Stimulated activated naive B cell treated with anti-CD40 and anti-IgM and Interleukin-4, amounts not matched to agents 10 μg/mL and 1 μg/mL and 100 μg/mL, for 72 hours (primary cell): Measurements from ENCODE around the gene CD59.
"Not testable (repeated sequence)": the region's sequence is repeated elsewhere in the genome, so short reads cannot be mapped to it uniquely, and the experiment has no call there.

Experiments used
- ATAC-seq, 2 donors: fragments of 150-1000 bp; cut with Tn5 transposase; replicated peaks; 2 replicates each; pipeline ENCODE4 v1.10.0; 2021; ENCODE audit warnings: moderate library complexity in 1 of 2
- DNase-seq: peaks from one replicate; pipeline ENCODE4 v3.0.0; 2021
- H3K27ac Mint-ChIP-seq: one replicate; pipeline ENCODE4 v1.8.0; 2022; ENCODE audit warnings: mild to moderate bottlenecking, mixed read lengths
- H3K27me3 Mint-ChIP-seq, 2 donors: one replicate each; pipeline ENCODE4 v1.8.0; 2022; ENCODE audit warnings: mixed read lengths in 2 of 2
- H3K36me3 Mint-ChIP-seq, 2 donors: one replicate each; pipeline ENCODE4 v1.8.0; 2022; ENCODE audit warnings: mixed read lengths in 2 of 2, mild to moderate bottlenecking in 1 of 2
- H3K4me1 Mint-ChIP-seq, 2 donors: one replicate each; pipeline ENCODE4 v1.8.0; 2022; ENCODE audit warnings: mixed read lengths in 2 of 2, mild to moderate bottlenecking in 1 of 2
- H3K4me3 Mint-ChIP-seq, 2 donors: one replicate each; pipeline ENCODE4 v1.8.0; 2022; ENCODE audit warnings: mild to moderate bottlenecking in 2 of 2, mixed read lengths in 2 of 2, moderate library complexity in 1 of 2
- H3K9me3 Mint-ChIP-seq, 2 donors: one replicate each; pipeline ENCODE4 v1.8.0; 2022; ENCODE audit warnings: mixed read lengths in 2 of 2, mild to moderate bottlenecking in 1 of 2

CD59 gene

DNA sequence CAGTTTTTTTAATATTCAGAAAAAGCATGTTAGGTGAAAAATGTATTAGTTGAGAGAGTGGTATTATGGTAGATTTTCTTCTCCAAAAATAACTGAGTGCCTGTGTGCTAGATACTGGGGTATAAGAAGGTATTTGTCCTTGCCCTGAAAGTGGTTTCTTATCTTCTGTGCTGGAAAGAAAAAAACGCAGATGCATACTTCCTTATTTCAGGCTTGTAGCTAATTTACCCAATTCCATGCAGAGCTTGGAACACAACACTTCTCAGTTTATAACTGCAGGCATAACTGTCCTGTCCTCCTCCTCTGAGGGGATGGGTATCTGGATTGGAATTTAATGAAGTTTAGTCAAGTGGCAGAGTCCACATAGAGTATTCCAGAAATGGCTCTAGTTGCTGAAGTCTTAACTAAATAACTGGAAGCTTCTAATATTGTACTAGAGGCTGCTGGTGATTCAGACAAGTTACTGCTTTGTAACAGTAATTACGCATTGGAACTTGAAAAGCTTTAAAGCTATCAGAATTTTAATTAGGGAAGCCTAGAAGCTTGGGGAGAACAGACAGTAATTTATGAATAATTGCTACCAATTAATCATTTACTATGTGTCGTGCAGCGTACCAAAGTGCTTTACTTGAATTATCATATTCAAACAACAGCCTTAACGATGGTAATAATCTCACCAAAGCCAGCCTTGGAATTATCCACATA is 22.9 kb downstream of the CD59 start:
- no peak overlapping the region for H3K27ac Mint-ChIP-seq
- peaks cover 21 to 32% of the 10 kb centered on the region in 2 donors for H3K36me3 Mint-ChIP-seq
- DNase-seq (no peak), ATAC-seq (no peak)
- no peak overlapping the region for H3K4me3 Mint-ChIP-seq
- no peaks in the 10 kb centered on the region for H3K9me3 Mint-ChIP-seq
- no peaks in the 10 kb centered on the region for H3K4me1 Mint-ChIP-seq
- H3K27me3 Mint-ChIP-seq = no peaks in the 10 kb centered on the region

DNA sequence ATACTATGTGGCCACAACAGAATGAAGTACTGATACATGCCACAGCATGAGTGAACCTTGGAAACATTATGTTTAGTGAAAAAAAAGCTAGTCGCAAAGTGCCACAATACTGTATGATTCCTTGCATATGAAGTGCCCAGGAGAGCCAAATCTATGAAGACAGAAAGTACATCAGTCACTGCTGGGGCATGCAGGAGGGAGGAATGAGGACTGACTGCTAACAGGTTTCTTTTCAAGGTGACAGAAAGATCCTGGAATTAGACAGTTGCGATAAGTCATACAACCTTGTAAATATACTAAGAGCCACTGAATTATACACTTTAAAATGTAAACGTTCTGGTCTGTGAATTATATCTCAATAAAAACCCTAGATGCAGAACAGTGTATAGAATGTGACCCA is 23.8 kb downstream of the CD59 start:
- DNase-seq (no peak), ATAC-seq (no peak)
- Mint-ChIP-seq H3K4me1 (no peaks in the 10 kb centered on the region), H3K27me3 (no peaks in the 10 kb centered on the region), H3K36me3 (peaks cover 21 to 38% of the 10 kb centered on the region in 2 donors), H3K27ac (no peak overlapping the region), H3K4me3 (no peak overlapping the region), H3K9me3 (no peaks in the 10 kb centered on the region)

DNA sequence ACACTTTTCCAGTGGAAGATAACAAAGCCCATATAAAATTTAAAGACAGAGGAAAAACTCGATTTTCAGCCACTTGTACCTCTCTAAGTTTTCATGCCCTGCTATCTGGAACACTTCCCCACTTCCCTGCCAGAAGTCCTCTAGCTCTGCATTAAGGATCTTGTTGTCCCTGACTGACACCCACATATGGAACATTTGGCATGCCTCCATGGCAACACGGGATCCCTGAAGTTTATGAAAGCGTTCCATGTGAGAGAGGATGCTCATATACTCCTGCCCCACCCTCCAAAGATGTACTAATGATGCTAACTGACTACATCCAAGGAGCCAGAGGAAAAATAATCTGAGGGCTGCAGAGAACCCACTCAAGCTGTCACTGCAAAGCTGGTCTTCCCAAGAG is 26.8 kb downstream of the CD59 start:
- no peak overlapping the region for H3K27ac Mint-ChIP-seq
- no peaks in the 10 kb centered on the region for H3K4me1 Mint-ChIP-seq
- no peak for DNase-seq
- H3K4me3 Mint-ChIP-seq = no peak overlapping the region
- no peak for ATAC-seq
- H3K27me3 Mint-ChIP-seq = no peaks in the 10 kb centered on the region
- peaks cover 20 to 39% of the 10 kb centered on the region in 2 donors for H3K36me3 Mint-ChIP-seq
- no peaks in the 10 kb centered on the region for H3K9me3 Mint-ChIP-seq

DNA sequence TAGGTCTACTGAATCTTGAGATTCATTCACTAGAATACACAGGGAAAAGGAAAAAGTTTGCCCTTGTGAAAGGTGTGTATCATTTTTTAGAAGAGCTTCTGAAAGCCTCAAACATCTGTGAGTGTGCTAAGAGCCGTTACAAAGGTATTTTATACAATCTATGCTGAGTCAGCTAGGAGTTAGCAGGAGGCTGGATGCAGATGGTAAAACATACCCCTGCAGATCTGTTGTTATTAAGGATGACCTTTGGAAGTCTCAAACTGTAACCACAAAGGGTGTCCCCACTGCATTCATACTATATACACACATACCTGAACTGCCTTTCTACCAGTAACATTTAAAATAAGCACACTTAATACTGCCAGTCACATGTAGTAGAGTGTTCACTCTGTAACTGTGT is 27.2 kb downstream of the CD59 start:
- DNase-seq (no peak), ATAC-seq (no peak)
- Mint-ChIP-seq H3K27ac (no peak overlapping the region), H3K4me3 (no peak overlapping the region), H3K27me3 (no peaks in the 10 kb centered on the region), H3K9me3 (no peaks in the 10 kb centered on the region), H3K36me3 (peaks cover 20 to 39% of the 10 kb centered on the region in 2 donors), H3K4me1 (no peaks in the 10 kb centered on the region)

DNA sequence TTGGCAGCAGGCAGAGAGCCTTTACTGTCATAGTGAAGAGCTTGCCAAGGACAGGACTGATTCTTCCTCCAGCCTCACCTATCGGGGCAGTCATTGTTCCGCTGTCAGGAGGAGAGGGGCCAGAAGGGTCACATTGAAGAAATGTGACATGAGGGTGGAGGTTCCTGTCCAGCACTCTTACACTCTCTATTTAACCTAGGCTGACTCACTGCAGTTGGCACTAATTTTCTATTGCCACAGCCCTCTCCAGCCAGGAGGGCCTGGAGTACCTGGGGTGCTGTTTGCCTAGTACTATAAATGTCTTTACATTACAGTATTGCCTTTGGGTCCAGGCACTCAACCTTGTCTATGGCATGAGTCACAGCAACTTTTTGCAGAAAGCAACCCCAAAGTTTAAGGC is 28.4 kb downstream of the CD59 start:
- H3K27me3 Mint-ChIP-seq = not testable (repeated sequence)

DNA sequence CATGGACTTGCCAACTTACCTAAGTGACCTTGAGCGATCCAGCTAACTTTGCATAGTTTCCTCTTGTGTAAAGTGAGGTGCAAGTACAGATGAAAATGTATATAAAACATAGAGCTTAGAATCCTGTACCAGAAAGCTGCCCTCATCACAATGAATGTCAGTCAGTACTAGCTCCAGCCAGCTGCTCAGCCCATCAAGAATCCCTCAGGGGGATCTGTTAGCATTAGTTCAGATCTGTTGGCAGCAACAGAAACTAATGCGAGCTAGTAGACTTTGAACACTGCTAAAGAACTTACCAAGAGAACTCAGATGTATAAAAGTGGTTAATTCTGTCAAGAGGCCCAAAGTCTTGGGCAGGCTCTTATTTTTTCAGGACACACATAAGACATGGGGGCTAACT is 29.3 kb downstream of the CD59 start:
- Mint-ChIP-seq H3K27ac (no peak overlapping the region), H3K4me3 (no peak overlapping the region), H3K27me3 (no peaks in the 10 kb centered on the region), H3K4me1 (no peaks in the 10 kb centered on the region), H3K9me3 (no peaks in the 10 kb centered on the region), H3K36me3 (peaks cover 16 to 32% of the 10 kb centered on the region in 2 donors)
- DNase-seq (no peak), ATAC-seq (no peak)

More for the DNA sequence above, 28.4 kb downstream of the CD59 start:
- ATAC-seq, H3K9me3 Mint-ChIP-seq, DNase-seq, H3K27ac Mint-ChIP-seq, H3K4me1 Mint-ChIP-seq, H3K4me3 Mint-ChIP-seq: not testable (repeated sequence)
- peaks cover 20 to 35% of the 10 kb centered on the region in 2 donors for H3K36me3 Mint-ChIP-seq

DNA sequence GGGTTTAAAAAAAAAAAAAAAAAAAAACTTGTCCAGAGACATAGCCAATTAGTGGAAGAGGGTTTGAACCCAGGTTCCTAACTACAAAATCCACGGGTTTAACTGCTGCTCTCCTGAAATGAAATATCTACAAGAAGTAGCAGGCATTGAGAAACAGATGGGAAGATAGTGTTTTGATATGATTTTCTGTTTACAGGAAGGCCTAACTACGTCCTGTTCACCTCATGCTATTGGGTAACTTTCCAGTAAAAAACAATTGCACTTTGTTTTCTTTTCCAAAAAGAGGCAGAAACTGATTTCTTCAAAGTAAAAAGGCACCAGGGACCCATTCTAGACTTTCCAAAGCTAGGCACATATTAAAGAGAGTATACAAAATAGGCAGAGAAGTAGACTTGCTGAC is 29.7 kb downstream of the CD59 start:
- H3K36me3 Mint-ChIP-seq = peaks cover 16 to 32% of the 10 kb centered on the region in 2 donors
- no peaks in the 10 kb centered on the region for H3K27me3 Mint-ChIP-seq
- no peak overlapping the region for H3K27ac Mint-ChIP-seq
- H3K9me3 Mint-ChIP-seq = no peaks in the 10 kb centered on the region
- ATAC-seq (no peak), DNase-seq (no peak)
- H3K4me3 Mint-ChIP-seq = no peak overlapping the region
- H3K4me1 Mint-ChIP-seq = peaks cover 0 to 1% of the 10 kb centered on the region in 2 donors

DNA sequence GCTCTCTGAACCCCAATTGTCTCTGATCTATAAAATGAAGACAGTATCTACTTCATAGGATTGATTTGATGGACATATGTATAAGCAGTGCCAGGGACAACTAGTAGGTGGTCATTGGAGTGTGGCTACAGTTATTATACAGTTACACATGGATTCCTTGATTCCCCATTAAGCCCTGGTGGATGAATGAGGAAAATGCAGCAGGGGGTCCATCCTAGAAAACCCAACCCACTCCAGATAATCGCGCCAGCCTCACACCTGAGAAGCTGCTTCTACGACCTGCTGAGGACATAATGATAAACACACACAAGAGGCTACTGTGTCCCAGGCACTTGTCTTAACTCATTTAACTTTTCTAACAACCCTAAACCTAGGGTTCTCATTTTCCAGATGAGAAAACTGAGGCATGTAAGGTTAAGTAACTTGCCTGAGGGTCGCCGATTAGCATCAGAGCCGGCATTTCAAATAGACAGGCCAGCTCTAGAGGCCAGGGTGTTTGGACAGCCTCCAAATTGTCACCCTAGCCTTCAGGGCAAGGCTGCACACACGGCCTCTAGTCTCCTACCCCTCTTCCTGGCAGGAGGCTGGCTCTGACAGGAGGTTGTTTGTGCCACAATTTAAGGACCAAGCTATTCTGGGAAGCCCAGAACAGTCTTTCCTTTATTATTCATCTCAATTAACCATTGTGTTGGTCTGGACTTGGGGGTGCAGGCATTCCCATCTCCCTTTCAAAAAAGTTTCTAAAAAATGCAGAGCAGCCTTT is 31.8 kb downstream of the CD59 start:
- peaks cover 10 to 23% of the 10 kb centered on the region in 2 donors for H3K36me3 Mint-ChIP-seq
- no peak overlapping the region for H3K27ac Mint-ChIP-seq
- DNase-seq = no peak
- H3K9me3 Mint-ChIP-seq = no peaks in the 10 kb centered on the region
- peaks cover 6 to 15% of the 10 kb centered on the region in 2 donors for H3K4me1 Mint-ChIP-seq
- no peak overlapping the region for H3K4me3 Mint-ChIP-seq
- ATAC-seq = no peak
- H3K27me3 Mint-ChIP-seq = peaks cover 5 to 6% of the 10 kb centered on the region in 2 donors

DNA sequence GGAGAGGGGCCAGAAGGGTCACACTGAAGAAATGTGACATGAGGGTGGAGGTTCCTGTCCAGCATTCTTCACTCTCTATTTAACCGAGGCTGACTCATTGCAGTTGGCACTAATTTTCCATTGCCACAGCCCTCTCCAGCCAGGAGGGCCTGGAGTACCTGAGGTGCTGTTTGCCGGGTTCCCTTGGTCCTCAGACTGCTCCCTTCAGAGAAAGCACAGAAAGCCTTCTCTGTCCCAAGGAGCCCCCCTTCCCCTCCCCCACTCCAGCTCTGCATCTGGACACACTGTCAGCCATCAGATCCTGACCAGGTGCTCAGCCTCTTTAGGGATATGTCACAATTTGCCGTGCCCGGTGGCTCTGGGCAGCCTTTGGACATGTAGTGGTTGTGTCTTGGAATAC is 32.4 kb downstream of the CD59 start:
- Mint-ChIP-seq H3K4me3 (no peak overlapping the region), H3K27ac (no peak overlapping the region), H3K36me3 (peaks cover 6 to 17% of the 10 kb centered on the region in 2 donors), H3K4me1 (peaks cover 6 to 15% of the 10 kb centered on the region in 2 donors), H3K9me3 (no peaks in the 10 kb centered on the region), H3K27me3 (peaks cover 5 to 7% of the 10 kb centered on the region in 2 donors)
- ATAC-seq (no peak), DNase-seq (no peak)

DNA sequence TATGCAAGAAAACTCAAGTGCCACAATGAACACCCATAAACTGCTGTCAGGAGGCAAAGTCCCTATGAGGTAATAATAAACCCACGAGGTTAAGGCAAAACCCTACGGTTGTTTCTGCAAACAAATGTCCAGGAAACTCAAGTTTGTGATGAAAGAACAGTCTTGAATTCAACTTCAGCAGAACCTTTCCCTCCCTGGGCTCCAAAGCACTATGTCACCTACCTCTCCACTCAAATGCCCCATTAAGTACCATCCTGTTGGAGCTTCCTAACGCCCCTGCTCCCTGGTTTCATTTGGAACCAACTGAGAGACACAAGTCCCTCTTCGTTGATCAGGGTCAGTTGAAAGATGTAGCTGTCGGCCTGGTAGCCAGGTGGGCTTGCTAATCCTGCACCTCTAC is 33.0 kb downstream of the CD59 start:
- peaks cover 3 to 12% of the 10 kb centered on the region in 2 donors for H3K36me3 Mint-ChIP-seq
- H3K4me3 Mint-ChIP-seq = no peak overlapping the region
- no peak for DNase-seq
- peaks cover 5 to 7% of the 10 kb centered on the region in 2 donors for H3K27me3 Mint-ChIP-seq
- no peak for ATAC-seq
- no peaks in the 10 kb centered on the region for H3K9me3 Mint-ChIP-seq
- H3K4me1 Mint-ChIP-seq = peaks cover 6 to 15% of the 10 kb centered on the region in 2 donors
- H3K27ac Mint-ChIP-seq = no peak overlapping the region

DNA sequence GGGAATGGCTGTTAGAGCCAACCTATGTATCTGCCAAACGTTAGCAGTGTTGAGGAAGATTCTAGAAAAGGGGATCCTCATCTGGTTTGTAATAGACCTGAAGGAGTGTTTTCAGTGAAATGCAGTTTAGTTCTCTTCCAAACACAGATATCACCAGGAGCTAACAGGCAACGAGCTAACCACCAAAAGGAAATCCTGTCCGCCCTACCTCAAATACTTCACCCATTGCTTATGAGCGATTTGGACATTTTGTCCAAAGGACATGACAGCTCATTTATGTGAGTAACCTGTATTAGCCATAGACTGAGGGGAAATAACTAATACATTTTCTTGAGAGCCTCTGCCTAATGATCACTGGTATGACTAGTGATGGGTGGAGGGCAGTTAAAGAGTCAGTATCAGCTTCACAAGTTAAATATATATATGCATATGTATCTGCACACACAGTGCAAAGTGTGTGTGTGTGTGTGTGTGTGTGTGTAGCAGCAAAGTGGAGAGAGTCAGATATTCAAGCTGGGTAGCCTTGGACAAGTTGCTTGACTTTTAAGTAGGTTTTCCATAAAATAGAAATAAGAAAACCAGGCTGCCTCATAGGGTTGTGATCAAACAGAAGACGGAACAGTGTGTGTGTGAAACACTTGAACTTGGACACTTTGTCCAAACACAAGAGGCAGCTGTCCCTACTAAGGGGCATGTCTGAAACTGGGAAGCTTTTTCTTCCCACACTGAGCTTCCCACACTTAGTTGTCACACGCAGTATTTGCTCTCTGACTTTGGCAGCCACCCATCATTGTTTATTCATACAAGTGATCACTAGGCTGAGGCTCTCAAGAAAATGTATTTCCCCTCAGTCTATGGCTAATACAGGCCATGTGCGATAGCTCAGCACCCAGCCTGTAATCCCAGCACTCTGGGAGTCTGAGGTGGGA is 34.7 kb downstream of the CD59 start:
- H3K27ac Mint-ChIP-seq = peak overlapping the region; percentile 15
- peak overlapping the region; percentile 93 for H3K4me3 Mint-ChIP-seq
- H3K9me3 Mint-ChIP-seq = no peaks in the 10 kb centered on the region
- H3K4me1 Mint-ChIP-seq = peaks cover 12 to 19% of the 10 kb centered on the region in 2 donors
- DNase-seq (no peak), ATAC-seq (no peak)
- H3K36me3 Mint-ChIP-seq = peaks cover 3% of the 10 kb centered on the region in 2 donors
- peaks cover 7 to 12% of the 10 kb centered on the region in 2 donors for H3K27me3 Mint-ChIP-seq

DNA sequence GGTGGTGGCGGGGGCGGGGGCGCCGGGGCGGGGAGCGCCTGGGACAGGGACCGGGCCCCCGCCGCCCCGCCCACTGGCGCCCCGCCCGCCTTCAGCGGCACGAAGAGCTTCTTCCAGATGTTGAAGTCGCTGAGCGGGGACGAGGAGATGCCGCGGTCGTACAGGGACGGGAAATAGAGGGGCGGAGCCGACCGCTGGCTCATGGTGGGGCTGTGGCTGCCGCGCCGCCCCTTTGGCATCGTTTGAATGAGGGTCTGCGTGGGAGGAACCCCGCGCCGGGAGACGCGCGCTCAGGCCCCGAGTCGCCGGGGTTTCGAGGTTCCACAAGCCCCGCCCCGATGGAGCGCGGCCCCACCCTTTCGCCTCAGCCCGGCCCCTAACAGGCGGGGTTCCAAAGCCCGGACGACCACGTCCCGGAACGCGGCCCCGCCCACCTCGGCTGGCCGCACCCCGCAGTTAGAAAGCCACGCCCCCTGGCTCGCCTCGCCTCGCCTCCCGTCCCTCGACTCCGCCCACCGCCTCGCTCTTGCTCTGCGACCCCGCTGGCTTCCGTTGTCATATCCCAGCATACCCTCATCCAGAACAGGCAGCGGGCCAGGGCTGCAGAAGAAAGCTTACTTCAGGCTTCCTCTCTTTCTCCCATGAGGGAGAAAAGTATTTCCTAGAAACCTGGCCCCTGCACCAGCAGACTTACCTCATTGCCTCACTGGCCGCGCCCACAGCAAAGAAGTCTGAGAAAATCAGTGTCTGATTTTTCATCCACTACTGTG is 35.5 kb downstream of the CD59 start, which contains the start of gene C11orf91:
Gene C11orf91 (minus strand): TSS at position 325 of the 770 bp plus-strand sequence. CDS start 86 bp downstream, at position 239.
- H3K36me3 Mint-ChIP-seq = no peaks in the 10 kb centered on the region
- peak within 1 kb of the TSS; percentile 93 for H3K4me3 Mint-ChIP-seq
- DNase-seq (peak; percentile 86), ATAC-seq (peak; percentile 90 to 94)
- peak within 1 kb of the TSS; percentile 87 for H3K27ac Mint-ChIP-seq
- peaks cover 7 to 12% of the 10 kb centered on the region in 2 donors for H3K27me3 Mint-ChIP-seq
- peaks cover 16 to 21% of the 10 kb centered on the region in 2 donors for H3K4me1 Mint-ChIP-seq
- no peaks in the 10 kb centered on the region for H3K9me3 Mint-ChIP-seq

DNA sequence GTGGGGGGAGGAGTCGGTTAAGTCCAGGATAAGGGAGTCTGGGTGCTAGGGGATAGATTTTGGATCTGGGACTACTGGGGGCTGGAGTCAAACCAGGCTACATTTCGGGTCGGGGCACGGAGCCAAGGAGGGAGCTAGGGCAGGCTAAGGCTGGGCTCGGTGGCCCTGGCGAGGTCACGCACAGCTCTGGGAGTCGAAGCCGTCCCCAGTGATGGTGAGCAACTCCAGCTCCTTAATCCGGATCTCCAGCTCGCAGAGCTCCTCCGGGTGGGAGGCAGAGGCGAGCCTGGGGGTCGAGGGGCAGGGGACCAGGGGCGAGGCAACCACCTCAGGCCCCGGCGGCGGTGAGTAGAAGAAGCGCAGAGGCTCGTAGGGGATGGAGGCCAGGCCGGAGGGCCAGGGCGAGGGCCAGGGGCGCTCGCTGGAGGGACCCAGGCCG is 36.1 kb downstream of the CD59 start:
- H3K27ac Mint-ChIP-seq = peak overlapping the region; percentile 80
- ATAC-seq = no peak

More for the DNA sequence above, 36.1 kb downstream of the CD59 start:
- Mint-ChIP-seq H3K27me3 (peaks cover 7 to 12% of the 10 kb centered on the region in 2 donors), H3K4me1 (peaks cover 16 to 21% of the 10 kb centered on the region in 2 donors), H3K9me3 (no peaks in the 10 kb centered on the region), H3K4me3 (peak overlapping the region; percentile 76 to 93), H3K36me3 (no peaks in the 10 kb centered on the region)
- DNase-seq = peak; percentile 4
